Measurements from ENCODE around the gene ACLY. TPM values are rescaled to one million over a fixed set of nuclear protein-coding genes. Genes with fewer than 3 reads are reported as not detected.
"Not testable (repeated sequence)": the region's sequence is repeated elsewhere in the genome, so short reads cannot be mapped to it uniquely, and the experiment has no call there.

Gene ACLY
- total RNA-seq, 2 experiments from 2014 or later = 102 to 222 TPM

DNA sequence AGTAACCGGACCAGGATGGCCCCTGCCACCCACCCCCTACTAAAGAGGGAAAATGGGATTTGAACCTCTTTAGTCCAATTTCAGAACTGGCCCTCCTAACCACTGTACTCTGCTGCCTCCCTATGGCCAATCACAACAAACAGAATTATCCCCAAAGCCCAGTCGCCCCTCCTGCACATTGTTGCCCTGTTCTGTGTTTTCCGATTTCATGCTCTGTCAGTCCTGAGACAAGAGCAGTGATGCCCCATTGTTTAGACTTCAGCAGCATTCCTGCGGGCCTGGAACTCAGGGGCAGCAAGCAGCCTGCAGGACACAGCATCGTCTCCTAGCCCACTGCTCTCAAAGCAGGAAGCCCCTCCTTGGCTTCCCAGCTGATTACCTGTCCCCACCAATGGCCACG, 33.0 kb downstream of the ACLY start:
- Histone ChIP-seq H3K4me3 (ENCODE audit: low read depth, low read length, poor library complexity, severe bottlenecking) (no peak overlapping the region), H3K79me2 (ENCODE audit: insufficient read depth, low read depth, low read length) (no peaks in the 10 kb centered on the region), H2AFZ (ENCODE audit: low read length) (no peak overlapping the region), H3K4me1 (ENCODE audit: insufficient read depth, low read length, poor library complexity, severe bottlenecking) (no peaks in the 10 kb centered on the region), H3K27ac (ENCODE audit: low read depth, low read length, poor library complexity, severe bottlenecking) (no peak overlapping the region), H3K4me2 (ENCODE audit: low read length) (no peak overlapping the region), H4K20me1 (ENCODE audit: insufficient read depth, low read length) (no peaks in the 10 kb centered on the region), H3K9me2 (ENCODE audit: insufficient read depth, low read length) (no peaks in the 10 kb centered on the region), H3K9me3 (ENCODE audit: low read length) (no peaks in the 10 kb centered on the region), H3K36me3 (ENCODE audit: insufficient read depth, low read length) (peaks cover 93% of the 10 kb centered on the region)
- no peak for DNase-seq (ENCODE audit: low spot score)
- CTCF ChIA-PET (ENCODE audit: unreplicated experiment) = no interaction called here
- TF ChIP-seq EZH2phosphoT487 (IDR thresholded peaks at IDR 0.05; ENCODE audit: borderline replicate concordance, low read depth, low read length) = no peak
- TF ChIP-seq, protein P1, sequence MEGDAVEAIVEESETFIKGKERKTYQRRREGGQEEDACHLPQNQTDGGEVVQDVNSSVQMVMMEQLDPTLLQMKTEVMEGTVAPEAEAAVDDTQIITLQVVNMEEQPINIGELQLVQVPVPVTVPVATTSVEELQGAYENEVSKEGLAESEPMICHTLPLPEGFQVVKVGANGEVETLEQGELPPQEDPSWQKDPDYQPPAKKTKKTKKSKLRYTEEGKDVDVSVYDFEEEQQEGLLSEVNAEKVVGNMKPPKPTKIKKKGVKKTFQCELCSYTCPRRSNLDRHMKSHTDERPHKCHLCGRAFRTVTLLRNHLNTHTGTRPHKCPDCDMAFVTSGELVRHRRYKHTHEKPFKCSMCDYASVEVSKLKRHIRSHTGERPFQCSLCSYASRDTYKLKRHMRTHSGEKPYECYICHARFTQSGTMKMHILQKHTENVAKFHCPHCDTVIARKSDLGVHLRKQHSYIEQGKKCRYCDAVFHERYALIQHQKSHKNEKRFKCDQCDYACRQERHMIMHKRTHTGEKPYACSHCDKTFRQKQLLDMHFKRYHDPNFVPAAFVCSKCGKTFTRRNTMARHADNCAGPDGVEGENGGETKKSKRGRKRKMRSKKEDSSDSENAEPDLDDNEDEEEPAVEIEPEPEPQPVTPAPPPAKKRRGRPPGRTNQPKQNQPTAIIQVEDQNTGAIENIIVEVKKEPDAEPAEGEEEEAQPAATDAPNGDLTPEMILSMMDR (conservative IDR thresholded peaks at IDR 0.05; ENCODE audit: low read length) = peak; percentile 62
- intact Hi-C loops (cut with micrococcal nuclease; ENCODE audit: unreplicated experiment) = no loop called here
- POLR2A ChIA-PET = interaction anchor here (0.6 kb wide), 1 partner anchor 36 kb away, joined by 8 read pairs; no protein-coding TSS in a partner anchor
- no TSS peak for BruUV-seq (replicated peaks)

DNA sequence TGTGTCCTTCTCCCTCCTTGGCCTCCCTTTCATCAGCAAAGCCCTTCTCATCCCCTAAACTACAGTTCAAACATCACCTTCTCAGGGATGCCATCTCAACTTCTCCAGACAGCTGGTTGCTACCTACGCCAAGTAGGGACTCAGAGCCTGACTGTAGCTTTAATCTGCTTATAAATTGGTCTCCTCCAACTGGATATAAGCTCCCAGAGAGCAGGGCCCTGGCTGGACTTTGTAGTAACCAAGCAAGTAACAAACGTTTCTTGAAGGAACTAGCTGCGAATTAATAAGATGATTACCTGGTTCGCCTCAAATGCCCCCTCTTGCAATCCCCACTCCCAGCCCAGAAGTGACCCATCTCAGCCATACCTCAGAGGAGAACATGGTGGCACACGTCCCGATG, 36.0 kb downstream of the ACLY start:
- ChIA-PET CTCF (ENCODE audit: unreplicated experiment) (no interaction called here), POLR2A (no interaction called here)
- Histone ChIP-seq H3K4me1 (ENCODE audit: insufficient read depth, low read length, poor library complexity, severe bottlenecking) (no peaks in the 10 kb centered on the region), H3K36me3 (ENCODE audit: insufficient read depth, low read length) (peaks cover 96% of the 10 kb centered on the region), H3K9me3 (ENCODE audit: low read length) (no peaks in the 10 kb centered on the region), H4K20me1 (ENCODE audit: insufficient read depth, low read length) (no peaks in the 10 kb centered on the region), H3K4me3 (ENCODE audit: low read depth, low read length, poor library complexity, severe bottlenecking) (no peak overlapping the region), H3K27ac (ENCODE audit: low read depth, low read length, poor library complexity, severe bottlenecking) (no peak overlapping the region), H2AFZ (ENCODE audit: low read length) (no peak overlapping the region), H3K79me2 (ENCODE audit: insufficient read depth, low read depth, low read length) (no peaks in the 10 kb centered on the region), H3K4me2 (ENCODE audit: low read length) (no peak overlapping the region), H3K9me2 (ENCODE audit: insufficient read depth, low read length) (no peaks in the 10 kb centered on the region)
- no peak for DNase-seq (ENCODE audit: low spot score)
- intact Hi-C loops (cut with micrococcal nuclease; ENCODE audit: unreplicated experiment) = no loop called here
- no TSS peak for BruUV-seq (replicated peaks)
- TF ChIP-seq EZH2phosphoT487 (IDR thresholded peaks at IDR 0.05; ENCODE audit: borderline replicate concordance, low read depth, low read length) = no peak
- TF ChIP-seq, protein P1 (conservative IDR thresholded peaks at IDR 0.05; ENCODE audit: low read length) = no peak

DNA sequence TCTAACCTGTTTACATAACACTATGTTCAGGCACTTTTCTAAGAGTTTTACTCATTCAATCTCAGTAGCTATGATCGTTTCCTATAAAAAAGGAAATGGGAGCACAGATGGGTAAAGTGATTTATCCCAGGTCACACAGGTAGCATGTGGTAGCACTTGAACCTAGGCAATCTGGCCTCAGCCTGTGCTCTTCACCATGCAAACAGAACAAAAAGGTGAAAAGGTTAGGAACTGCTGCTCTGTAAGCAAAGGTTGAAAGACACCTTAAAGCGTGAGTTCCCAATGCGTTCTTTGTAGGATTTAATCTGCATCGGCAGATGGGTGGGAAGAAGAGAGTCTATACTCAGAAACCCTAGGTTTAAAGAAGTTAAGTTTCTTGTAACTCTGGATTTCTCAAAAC, 38.6 kb downstream of the ACLY start:
- no peak overlapping the region for H3K27ac ChIP-seq (ENCODE audit: low read depth, low read length, poor library complexity, severe bottlenecking)
- H3K4me3 ChIP-seq (ENCODE audit: low read depth, low read length, poor library complexity, severe bottlenecking) = no peak overlapping the region
- H3K79me2 ChIP-seq (ENCODE audit: insufficient read depth, low read depth, low read length) = no peaks in the 10 kb centered on the region
- no peaks in the 10 kb centered on the region for H3K9me3 ChIP-seq (ENCODE audit: low read length)
- H3K4me1 ChIP-seq (ENCODE audit: insufficient read depth, low read length, poor library complexity, severe bottlenecking) = no peaks in the 10 kb centered on the region
- no peak for TF ChIP-seq EZH2phosphoT487 (IDR thresholded peaks at IDR 0.05; ENCODE audit: borderline replicate concordance, low read depth, low read length)
- TF ChIP-seq, protein P1 (conservative IDR thresholded peaks at IDR 0.05; ENCODE audit: low read length) = no peak
- H3K36me3 ChIP-seq (ENCODE audit: insufficient read depth, low read length) = peaks cover 82% of the 10 kb centered on the region
- no peaks in the 10 kb centered on the region for H4K20me1 ChIP-seq (ENCODE audit: insufficient read depth, low read length)
- BruUV-seq (replicated peaks) = no TSS peak
- CTCF ChIA-PET (ENCODE audit: unreplicated experiment) = no interaction called here
- intact Hi-C loops (cut with micrococcal nuclease; ENCODE audit: unreplicated experiment) = no loop called here
- H2AFZ ChIP-seq (ENCODE audit: low read length) = no peak overlapping the region
- no peaks in the 10 kb centered on the region for H3K9me2 ChIP-seq (ENCODE audit: insufficient read depth, low read length)
- DNase-seq (ENCODE audit: low spot score) = no peak
- no peak overlapping the region for H3K4me2 ChIP-seq (ENCODE audit: low read length)
- POLR2A ChIA-PET = no interaction called here

DNA sequence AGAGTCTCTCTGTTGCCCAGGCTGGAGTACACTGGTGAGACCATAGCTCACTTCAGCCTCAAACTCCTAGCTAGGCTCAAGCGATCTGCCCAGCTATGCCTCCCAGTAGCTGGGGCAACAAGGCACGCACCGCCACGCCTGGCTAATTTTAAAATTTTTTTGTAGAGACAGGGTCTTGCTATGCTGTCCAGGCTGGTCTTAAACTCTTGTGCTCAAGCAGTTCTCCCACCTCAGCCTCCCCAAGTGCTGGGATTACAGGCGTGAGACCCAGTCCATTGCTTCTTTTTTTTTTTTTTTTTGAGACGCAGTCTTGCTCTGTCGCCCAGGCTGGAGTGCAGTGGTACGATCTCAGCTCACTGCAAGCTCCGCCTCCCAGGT, 44.5 kb downstream of the ACLY start:
- H3K4me1 ChIP-seq (ENCODE audit: insufficient read depth, low read length, poor library complexity, severe bottlenecking); CTCF ChIA-PET (ENCODE audit: unreplicated experiment); H3K27ac ChIP-seq (ENCODE audit: low read depth, low read length, poor library complexity, severe bottlenecking); H3K9me3 ChIP-seq (ENCODE audit: low read length); H3K4me3 ChIP-seq (ENCODE audit: low read depth, low read length, poor library complexity, severe bottlenecking); H4K20me1 ChIP-seq (ENCODE audit: insufficient read depth, low read length); H3K79me2 ChIP-seq (ENCODE audit: insufficient read depth, low read depth, low read length); H3K9me2 ChIP-seq (ENCODE audit: insufficient read depth, low read length); DNase-seq (ENCODE audit: low spot score); BruUV-seq (replicated peaks); H2AFZ ChIP-seq (ENCODE audit: low read length); H3K4me2 ChIP-seq (ENCODE audit: low read length); intact Hi-C loops (cut with micrococcal nuclease; ENCODE audit: unreplicated experiment): not testable (repeated sequence)
- H3K36me3 ChIP-seq (ENCODE audit: insufficient read depth, low read length) = peaks cover 83% of the 10 kb centered on the region
- POLR2A ChIA-PET = interaction anchor here (0.6 to 0.7 kb wide), 2 partner anchors 77 to 1071 kb away, joined by 3 to 8 read pairs; no protein-coding TSS in a partner anchor
